GM06990 (cell line): ENCODE measurements around the gene SLC16A12.

Experiments used
- DNase-seq: peaks from one replicate; pipeline ENCODE4 v3.0.0-alpha.2; 2011; ENCODE audit not compliant: insufficient read length; ENCODE audit errors: extremely low read depth
- H3K27me3 ChIP-seq: replicated peaks from 2 replicates; pipeline ENCODE4 v1.6.0; 2011; ENCODE audit warnings: low read length; ENCODE audit not compliant: control insufficient read depth, insufficient read depth
- H3K36me3 ChIP-seq: 2 replicates; pipeline ENCODE4 v1.5.1; 2011; ENCODE audit warnings: low read length; ENCODE audit not compliant: control insufficient read depth, insufficient read depth
- H3K4me3 ChIP-seq: replicated peaks from 2 replicates; pipeline ENCODE4 v1.5.1; 2011; ENCODE audit warnings: low read depth, mild to moderate bottlenecking, control low read depth, low read length
- CTCF ChIP-seq: IDR thresholded peaks from 2 replicates; pipeline ENCODE4 v1.5.1; 2011; ENCODE audit warnings: low read length, control low read depth, mild to moderate bottlenecking, inconsistent platforms; ENCODE audit not compliant: insufficient read depth, poor library complexity, severe bottlenecking

The SLC16A12 gene

DNA sequence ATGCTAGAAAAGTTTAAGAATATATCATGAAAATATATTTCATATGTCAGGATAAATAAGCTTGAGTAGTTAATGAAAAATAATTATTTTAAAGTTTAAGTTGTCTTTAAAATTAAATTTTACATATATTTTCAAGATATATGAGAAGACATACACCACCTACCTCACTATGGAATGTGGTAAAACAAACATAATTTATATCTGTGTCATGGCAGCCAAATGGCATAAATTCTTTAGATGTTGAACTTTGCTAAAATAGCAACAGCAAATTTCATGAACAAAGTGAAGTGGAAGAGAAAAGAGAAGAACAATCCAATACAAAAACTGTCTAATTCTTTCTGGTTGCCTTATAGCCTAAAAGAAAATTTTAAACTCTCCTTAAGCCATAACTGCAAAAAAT, 39.6 kb upstream of the SLC16A12 start:
- DNase-seq, result no peak
- H3K36me3 ChIP-seq, result no peaks in the 10 kb centered on the region; the same call in 1 of the 2 replicates
- H3K27me3 ChIP-seq, result no peaks in the 10 kb centered on the region
- no peak for TF ChIP-seq CTCF
- H3K4me3 ChIP-seq, result no peak overlapping the region

- TF ChIP-seq CTCF, result no peak
- Histone ChIP-seq H3K36me3 (no peaks in the 10 kb centered on the region), H3K27me3 (no peaks in the 10 kb centered on the region), H3K4me3 (no peak overlapping the region)
- DNase-seq, result no peak
Observed at GRCh38 chr10:89574368-89574767, 39.0 kb upstream of the SLC16A12 start.

- H3K4me3 ChIP-seq, result no peak overlapping the region
- no peak for TF ChIP-seq CTCF
- no peaks in the 10 kb centered on the region for H3K36me3 ChIP-seq
- no peak for DNase-seq
- no peaks in the 10 kb centered on the region for H3K27me3 ChIP-seq
Observed at GRCh38 chr10:89567576-89568245, 32.3 kb upstream of the SLC16A12 start.

DNA sequence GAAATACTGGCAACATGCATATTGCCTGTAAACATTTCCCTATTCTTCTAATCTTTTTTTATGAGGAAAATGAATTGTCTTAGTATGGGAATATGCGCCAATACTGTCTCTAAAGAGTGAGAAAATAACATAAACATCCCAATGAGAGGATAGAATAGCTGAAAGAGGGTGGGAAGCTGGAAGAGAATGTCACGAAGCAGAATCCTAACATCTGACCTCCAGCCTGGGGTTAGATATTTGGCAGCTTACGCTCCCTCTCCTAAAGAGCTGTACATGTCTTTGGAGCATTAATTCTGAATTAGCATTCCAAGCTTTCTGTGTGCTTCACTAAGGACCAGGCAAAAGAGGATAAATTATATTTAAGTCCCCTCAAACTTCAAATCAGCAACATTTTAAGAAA, 31.6 kb upstream of the SLC16A12 start:
- no peaks in the 10 kb centered on the region for H3K27me3 ChIP-seq
- no peak overlapping the region for H3K4me3 ChIP-seq
- no peak for DNase-seq
- no peak for TF ChIP-seq CTCF
- no peaks in the 10 kb centered on the region for H3K36me3 ChIP-seq

DNA sequence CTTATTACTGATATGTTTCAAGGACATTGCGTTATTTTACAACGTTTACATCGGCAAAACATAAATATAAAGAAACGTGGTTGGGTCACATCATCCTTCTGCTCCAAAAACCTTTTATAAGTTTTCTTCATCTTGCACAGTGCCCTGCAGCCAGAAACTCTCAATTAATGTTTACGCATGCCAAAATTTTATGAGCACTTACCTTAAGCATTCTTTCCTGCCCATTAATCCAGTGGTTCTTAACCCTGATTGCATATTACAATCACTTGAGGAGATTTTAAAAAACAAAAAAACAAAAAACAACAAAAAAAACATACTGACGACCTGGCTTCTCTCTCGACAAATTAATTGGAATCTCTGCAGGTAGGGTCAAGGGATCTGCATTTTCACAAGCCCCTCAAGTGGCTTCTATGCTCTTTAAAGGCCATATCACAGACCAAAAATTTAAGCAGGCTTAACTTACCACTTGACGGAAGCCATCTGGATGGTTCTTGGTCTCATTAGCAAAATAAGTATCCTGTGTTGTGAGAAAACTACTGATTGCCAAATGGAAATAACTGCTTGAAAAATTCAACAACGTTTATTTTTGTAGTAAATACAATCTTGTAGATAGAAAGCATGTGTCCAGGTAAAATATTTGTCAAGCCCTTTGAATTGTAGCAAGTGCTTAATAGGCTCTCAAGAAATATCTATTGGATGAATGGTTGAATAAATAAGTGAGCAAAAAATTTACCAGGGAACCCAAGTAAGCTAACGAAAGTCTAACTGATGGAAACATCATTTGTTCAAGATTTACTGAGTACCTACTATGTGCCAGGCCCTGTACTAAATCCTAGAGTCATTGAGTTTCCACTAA, 30.9 kb upstream of the SLC16A12 start:
- H3K36me3 ChIP-seq, result no peaks in the 10 kb centered on the region
- TF ChIP-seq CTCF, result no peak
- DNase-seq, result no peak

More for the DNA sequence above, 30.9 kb upstream of the SLC16A12 start:
- Histone ChIP-seq H3K4me3 (no peak overlapping the region), H3K27me3 (no peaks in the 10 kb centered on the region)
